ENCODE data around the gene CDHR4.
"Not testable (repeated sequence)": the region's sequence is repeated elsewhere in the genome, so short reads cannot be mapped to it uniquely, and the experiment has no call there.

CDHR4 gene

DNA sequence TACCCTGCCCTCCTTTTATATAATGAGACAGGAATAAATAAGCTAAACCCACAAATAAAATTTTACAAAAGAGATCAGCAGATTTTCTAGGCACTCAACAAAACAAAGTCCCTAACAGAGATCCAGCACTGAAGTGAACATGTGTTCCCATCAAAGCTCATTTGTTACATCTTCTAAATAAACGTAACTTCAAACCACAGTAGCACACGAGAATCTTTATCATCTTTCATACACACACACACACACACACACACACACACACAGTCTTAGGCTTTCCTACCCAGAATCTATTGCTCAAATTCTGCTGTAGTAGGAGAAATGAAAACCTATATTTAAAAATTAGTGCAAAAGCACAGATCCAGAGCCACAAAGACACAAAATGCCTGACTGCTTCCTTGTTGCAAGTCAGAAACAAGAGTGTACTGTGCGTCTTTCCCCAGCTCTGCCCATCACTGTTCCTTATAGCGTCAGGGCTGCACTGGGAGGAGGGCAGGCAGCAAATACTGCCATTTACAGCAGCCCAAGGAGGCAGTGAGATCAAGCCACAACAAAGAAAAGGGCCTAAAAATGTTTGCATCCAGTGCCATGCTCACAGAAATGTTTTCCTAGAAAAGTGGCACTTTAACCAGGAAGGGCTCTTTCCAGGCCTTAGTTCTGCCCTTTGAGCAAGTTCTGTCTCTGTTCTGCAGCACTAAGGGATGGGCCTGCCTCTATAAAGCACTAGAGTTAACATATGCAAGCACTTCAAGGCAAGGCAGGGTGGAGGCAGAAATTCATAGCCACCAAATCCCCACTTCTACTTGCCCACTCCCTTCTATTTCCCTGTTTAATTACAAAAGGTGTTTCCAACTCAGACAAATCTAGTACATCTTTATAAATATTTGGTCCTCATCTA lies 19.3 kb downstream of the CDHR4 start:
- DNase-seq (ENCODE audit: low spot score) = no peak

GRCh38 chr3:49779358-49780079 lies 20.2 kb downstream of the CDHR4 start:
- DNase-seq (ENCODE audit: low spot score) = no peak

- not testable (repeated sequence) for DNase-seq (ENCODE audit: low spot score)
Observed at GRCh38 chr3:49776101-49776500, 23.6 kb downstream of the CDHR4 start.

DNA sequence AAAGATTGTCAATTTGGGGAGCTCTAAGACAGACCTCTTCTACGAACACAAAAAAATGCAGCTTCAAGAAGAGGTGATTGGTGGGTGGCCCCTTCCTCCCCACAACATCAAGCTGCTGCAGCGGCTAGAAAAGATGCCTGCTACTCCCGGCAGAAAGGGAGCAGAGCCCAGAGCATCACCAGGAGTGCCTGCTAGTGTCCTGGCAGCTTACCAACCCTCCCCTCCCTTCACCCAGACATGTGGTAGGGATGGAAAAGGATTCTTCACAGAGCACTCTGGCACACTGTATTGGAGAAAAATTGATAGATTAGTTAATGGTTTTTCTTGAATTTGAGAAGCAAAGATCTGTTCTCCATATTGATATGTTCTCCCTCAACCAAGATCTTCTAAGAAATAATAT lies 24.1 kb downstream of the CDHR4 start:
- no peak for DNase-seq (ENCODE audit: low spot score)

DNA sequence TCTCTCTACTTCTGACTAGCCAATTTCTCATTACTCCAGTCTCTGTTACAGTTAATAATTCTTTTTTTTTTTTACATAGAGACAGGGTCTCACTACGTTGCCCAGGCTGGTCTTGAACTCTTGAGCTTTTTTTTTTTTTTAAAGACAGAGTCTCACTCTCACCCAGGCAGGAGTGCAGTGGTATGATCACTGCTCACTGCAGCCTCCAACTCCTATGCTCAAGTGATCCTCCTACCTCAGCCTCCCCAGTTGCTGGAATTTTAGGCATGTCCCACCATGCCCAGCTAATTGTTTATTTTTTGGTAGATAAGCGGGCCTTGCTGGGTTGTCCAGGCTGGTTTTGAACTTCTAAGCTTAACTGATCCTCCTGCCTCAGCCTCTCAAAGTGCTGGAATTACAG lies 27.0 kb downstream of the CDHR4 start:
- DNase-seq (ENCODE audit: low spot score) = no peak

DNA sequence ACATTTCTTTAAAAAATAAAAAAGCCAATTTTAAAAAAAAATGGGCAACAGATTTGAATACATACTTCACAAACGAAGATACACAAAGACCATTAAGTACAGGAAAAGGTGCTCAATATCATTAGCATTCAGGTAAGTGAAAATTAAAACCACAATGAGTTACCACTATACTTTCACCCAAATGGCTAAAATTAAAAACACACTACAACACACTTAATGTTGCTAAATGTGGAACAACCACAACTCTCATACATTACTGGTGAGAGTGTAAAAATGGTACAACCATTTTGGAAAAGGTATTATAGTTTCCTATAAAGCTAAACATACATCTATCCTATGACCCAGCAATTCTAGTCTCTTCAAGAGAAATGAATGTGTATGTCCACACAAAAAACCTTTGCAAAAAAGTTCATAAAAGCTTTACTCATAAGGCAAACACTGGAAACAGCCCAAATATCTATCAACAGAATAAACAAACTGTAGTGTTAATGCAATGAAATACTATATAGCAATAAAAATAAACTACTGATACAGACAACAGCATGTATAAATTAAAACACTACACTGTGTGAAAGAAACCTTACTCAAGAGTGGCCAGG lies 28.2 kb downstream of the CDHR4 start:
- DNase-seq (ENCODE audit: low spot score) = no peak

DNA sequence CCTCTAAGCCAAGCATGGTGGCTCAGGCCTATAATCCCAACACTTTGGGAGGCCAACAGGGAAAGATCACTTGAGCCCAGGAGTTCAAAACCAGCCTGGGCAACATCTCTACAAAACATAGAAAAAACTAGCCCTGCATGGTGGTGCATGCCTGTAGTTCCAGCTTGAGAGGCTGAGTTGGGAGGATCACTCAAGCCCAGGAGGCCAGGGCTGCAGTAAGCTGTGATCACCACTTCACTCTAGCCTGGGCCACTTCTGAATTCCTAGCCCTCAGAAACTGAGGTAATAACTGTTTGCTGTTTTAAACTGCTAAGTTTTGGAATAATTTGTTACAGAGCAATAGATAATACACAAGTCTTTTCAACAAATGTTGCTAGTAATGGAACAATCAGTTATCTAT lies 29.7 kb downstream of the CDHR4 start:
- DNase-seq (ENCODE audit: low spot score) = no peak

- no peak for DNase-seq (ENCODE audit: low spot score)
Observed at GRCh38 chr3:49769286-49769915, 30.3 kb downstream of the CDHR4 start.

- DNase-seq (ENCODE audit: low spot score) = no peak
Observed at GRCh38 chr3:49763981-49764380, 35.7 kb downstream of the CDHR4 start.

GRCh38 chr3:49761661-49762060 lies 38.0 kb downstream of the CDHR4 start:
- DNase-seq (ENCODE audit: low spot score) = no peak

DNA sequence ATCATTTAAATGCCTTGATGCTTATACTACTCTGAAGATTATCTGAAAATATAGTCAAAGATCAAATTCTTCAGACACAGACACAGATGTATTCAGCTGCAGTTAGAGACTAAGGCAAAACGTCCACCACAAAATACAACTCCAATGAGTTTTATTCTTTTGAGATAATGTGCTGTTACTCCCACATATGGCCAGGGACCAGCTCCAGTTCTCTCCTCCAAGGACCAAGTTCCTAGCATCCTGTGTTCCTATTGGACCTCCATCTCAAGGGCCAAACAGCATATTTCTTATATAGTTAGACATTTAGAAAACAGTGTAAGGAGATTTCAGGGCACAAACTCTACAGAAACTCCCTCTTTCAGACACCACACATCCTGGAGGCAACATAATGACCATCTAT lies 40.4 kb downstream of the CDHR4 start:
- no peak for DNase-seq (ENCODE audit: low spot score)

DNA sequence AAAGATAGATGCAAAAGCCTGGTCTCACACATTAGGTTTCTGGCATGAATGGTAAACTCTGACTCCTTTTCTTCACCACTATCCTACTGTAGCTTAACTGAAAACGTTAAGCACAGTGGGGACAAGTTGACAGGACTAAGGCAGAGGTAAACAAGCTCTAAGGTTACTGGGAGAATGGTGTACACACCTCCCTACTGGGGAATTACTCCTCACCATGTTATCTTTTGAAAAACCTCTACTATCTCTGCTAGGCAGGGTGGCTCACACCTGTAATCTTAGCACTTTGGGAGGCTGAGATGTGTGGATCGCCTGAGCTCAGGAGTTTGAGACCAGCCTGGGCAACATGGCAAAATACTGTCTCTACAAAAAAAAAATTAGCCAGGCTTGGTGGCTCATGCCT lies 42.5 kb downstream of the CDHR4 start:
- no peak for DNase-seq (ENCODE audit: low spot score)

- no peak for DNase-seq (ENCODE audit: low spot score)
Observed at GRCh38 chr3:49756036-49756435, 43.6 kb downstream of the CDHR4 start.

GRCh38 chr3:49754536-49754935 lies 45.1 kb downstream of the CDHR4 start:
- DNase-seq (ENCODE audit: low spot score) = no peak

DNA sequence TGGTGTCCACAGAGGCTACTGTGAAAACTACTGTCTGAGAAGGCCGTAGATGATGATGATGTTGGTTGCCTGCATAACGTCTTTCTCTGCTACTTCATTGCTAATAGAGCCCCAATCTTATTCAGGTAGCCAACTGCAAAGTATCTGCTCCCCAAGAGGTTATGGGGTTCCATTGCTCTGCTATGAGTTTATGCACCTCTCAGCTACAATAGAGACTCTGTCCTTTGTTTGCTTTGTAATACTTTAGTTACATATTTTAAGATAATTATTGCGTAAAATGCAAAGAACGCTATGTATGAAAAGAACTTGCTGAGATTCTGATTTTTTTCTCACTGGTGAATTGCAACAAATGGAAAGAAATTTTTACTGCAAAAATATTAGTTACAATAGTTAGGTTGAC lies 48.2 kb downstream of the CDHR4 start:
- no peak for DNase-seq (ENCODE audit: low spot score)

DNA sequence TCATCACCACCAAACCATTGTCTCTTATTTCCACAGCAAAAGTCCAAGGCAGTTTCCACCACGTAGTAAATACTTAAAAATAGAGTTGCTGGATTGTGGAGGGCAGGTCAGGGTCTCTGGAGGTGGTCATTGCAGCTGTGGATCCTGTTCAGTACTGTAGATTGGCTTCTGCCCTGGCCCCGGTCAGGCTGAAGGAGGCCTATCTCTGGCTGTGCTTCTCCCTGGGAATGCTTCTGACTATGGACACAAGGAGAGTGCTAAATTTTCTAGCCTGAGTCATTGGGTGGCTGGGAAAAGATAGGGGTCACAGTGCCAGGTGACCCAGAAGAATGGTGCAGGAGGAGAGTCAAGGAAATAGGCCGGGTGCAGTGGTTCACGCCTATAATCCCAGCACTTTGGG lies 49.6 kb downstream of the CDHR4 start:
- no peak for DNase-seq (ENCODE audit: low spot score)

DNA sequence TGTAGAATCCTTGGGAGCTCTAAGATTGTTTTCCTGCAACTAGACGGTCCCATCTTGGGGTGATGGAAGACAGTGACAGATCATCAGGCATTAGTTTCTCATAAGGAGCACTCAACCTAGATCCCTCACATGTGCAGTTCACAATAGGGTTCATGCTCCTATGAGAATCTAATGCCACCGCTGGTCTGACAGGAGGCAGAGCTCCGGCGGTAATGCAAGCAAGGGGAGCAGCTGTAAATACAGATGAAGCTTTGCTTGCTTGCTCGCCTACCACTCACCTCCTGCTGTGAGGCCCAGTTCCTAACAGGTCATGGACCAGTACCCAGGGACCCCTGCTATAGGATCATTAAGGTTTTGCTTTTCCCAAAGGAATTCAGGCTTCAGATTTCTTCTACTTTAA lies 50.8 kb downstream of the CDHR4 start:
- DNase-seq (ENCODE audit: low spot score) = not testable (repeated sequence)

DNA sequence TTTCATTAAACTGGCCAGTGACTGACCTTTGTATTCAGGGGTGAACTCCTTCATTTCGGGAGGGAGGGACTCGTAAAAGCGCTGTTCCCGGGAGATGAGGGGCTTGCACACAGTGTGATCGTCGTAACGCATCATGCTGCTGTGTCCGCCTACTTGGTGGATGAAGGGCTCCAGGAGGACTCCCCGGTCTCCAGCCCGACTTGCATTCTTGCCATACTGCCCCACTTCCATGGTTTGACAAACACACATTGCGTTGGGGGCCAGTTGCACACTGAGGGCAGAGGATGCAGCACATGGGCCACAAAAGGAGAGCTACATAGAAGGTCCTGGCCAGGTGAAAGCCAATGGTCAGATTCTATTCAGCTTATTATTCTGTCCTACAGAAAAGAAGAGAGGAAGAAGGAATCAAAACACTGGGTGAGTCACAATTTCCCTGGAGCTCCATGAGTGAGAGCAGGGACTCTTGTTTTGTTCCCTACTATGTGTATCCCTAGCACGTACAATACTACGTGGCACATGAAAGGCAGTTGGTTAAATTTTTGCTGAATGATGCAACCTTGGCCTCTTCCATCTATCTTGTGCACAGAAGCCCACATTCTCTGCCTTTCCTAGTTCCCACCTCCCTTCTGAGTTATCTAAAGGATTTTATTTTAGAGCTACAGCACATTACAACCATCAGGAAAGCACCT lies 51.7 kb downstream of the CDHR4 start:
- DNase-seq (ENCODE audit: low spot score) = no peak

DNA sequence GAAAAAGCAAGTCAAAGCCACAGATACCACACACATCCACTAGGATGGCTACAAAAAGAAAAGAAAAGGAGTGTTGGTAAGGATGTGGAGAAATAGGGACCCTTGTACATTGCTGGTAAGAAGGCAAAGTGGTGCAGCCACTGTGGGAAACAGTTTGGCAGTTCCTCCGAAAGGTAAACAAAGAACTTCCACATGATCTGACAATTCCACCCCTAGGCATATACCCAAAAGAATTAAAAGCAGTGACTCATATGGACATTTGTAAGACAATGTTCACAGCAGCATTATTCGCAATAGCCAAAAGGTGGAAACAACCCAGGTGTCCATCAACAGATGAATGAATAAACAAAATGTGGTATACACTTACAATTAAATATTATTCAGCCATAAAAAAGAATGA lies 53.7 kb downstream of the CDHR4 start:
- DNase-seq (ENCODE audit: low spot score) = no peak
